ENCODE results near the gene NDUFS8.

The NDUFS8 gene

DNA sequence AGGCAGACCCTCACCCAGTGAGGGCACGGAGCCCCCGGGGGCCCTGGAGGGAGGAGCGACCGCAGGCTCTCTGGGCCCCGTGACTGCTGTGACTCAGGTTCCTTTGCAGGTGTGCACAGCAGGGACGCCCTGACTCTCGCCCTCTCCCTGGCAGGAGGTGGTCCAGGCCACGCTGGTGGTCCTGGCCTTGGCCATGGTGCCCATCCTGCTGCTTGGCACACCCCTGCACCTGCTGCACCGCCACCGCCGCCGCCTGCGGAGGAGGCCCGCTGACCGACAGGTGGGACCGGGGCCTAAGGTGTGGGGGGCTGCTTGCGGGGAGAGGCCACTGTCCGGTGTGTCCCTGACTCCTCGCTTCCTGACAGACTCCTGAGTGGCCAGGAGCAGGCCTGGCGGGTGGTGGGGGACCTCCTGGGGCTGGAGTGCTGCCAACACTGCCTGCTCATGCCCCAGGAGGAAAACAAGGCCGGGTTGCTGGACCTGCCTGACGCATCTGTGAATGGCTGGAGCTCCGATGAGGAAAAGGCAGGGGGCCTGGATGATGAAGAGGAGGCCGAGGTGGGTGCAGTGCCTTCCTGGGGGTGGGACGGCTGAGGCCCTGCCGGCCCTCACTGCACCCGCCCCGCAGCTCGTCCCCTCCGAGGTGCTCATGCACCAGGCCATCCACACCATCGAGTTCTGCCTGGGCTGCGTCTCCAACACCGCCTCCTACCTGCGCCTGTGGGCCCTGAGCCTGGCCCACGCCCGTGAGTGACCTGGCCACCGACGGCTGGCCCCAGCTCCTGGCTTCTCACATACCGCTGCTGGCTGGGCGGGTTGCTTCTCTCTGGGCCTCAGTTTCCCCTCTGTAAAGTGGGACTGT, 19.3 kb downstream of the NDUFS8 start:
- TF ChIP-seq, protein P1, sequence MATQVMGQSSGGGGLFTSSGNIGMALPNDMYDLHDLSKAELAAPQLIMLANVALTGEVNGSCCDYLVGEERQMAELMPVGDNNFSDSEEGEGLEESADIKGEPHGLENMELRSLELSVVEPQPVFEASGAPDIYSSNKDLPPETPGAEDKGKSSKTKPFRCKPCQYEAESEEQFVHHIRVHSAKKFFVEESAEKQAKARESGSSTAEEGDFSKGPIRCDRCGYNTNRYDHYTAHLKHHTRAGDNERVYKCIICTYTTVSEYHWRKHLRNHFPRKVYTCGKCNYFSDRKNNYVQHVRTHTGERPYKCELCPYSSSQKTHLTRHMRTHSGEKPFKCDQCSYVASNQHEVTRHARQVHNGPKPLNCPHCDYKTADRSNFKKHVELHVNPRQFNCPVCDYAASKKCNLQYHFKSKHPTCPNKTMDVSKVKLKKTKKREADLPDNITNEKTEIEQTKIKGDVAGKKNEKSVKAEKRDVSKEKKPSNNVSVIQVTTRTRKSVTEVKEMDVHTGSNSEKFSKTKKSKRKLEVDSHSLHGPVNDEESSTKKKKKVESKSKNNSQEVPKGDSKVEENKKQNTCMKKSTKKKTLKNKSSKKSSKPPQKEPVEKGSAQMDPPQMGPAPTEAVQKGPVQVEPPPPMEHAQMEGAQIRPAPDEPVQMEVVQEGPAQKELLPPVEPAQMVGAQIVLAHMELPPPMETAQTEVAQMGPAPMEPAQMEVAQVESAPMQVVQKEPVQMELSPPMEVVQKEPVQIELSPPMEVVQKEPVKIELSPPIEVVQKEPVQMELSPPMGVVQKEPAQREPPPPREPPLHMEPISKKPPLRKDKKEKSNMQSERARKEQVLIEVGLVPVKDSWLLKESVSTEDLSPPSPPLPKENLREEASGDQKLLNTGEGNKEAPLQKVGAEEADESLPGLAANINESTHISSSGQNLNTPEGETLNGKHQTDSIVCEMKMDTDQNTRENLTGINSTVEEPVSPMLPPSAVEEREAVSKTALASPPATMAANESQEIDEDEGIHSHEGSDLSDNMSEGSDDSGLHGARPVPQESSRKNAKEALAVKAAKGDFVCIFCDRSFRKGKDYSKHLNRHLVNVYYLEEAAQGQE (IDR thresholded peaks at IDR 0.05; ENCODE audit: insufficient replicate concordance, low read depth), result no peak
- TF ChIP-seq SPI1 (IDR thresholded peaks at IDR 0.05; ENCODE audit: borderline replicate concordance, low read depth) (no peak), POLR2AphosphoS5 (IDR thresholded peaks at IDR 0.05; ENCODE audit: low read depth) (no peak; the same call in 1 of the 2 replicates), GABPA (IDR thresholded peaks at IDR 0.05; ENCODE audit: low read depth) (no peak)
- TF ChIP-seq, protein P2, sequence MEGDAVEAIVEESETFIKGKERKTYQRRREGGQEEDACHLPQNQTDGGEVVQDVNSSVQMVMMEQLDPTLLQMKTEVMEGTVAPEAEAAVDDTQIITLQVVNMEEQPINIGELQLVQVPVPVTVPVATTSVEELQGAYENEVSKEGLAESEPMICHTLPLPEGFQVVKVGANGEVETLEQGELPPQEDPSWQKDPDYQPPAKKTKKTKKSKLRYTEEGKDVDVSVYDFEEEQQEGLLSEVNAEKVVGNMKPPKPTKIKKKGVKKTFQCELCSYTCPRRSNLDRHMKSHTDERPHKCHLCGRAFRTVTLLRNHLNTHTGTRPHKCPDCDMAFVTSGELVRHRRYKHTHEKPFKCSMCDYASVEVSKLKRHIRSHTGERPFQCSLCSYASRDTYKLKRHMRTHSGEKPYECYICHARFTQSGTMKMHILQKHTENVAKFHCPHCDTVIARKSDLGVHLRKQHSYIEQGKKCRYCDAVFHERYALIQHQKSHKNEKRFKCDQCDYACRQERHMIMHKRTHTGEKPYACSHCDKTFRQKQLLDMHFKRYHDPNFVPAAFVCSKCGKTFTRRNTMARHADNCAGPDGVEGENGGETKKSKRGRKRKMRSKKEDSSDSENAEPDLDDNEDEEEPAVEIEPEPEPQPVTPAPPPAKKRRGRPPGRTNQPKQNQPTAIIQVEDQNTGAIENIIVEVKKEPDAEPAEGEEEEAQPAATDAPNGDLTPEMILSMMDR (IDR thresholded peaks at IDR 0.05; ENCODE audit: insufficient read depth, low read length), result no peak
- H3K4me3 ChIP-seq (replicated peaks; ENCODE audit: insufficient read depth, low read length), result no peak overlapping the region
- no peaks in the 10 kb centered on the region for H3K27me3 ChIP-seq (ENCODE audit: insufficient read depth, poor library complexity, severe bottlenecking)
- no peak overlapping the region for H3K27ac ChIP-seq (replicated peaks)
- peak in 1 of 2 experiments; percentile 31 for DNase-seq (ENCODE audit: low read depth in 1 of 2, low spot score in 1 of 2)

DNA sequence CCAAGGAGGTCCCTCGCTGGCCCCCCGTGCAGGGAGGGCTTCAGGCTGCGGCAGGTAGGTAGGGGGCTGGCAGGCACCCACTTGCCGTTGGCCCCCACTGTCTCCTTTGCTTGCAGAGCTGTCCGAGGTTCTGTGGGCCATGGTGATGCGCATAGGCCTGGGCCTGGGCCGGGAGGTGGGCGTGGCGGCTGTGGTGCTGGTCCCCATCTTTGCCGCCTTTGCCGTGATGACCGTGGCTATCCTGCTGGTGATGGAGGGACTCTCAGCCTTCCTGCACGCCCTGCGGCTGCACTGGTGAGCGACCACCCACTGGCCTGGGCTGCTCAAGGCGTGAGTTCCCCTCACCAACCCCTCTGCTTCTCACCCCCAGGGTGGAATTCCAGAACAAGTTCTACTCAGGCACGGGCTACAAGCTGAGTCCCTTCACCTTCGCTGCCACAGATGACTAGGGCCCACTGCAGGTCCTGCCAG, 19.9 kb downstream of the NDUFS8 start:
- Histone ChIP-seq H3K27me3 (ENCODE audit: insufficient read depth, poor library complexity, severe bottlenecking) (no peaks in the 10 kb centered on the region), H3K4me3 (replicated peaks; ENCODE audit: insufficient read depth, low read length) (no peak overlapping the region), H3K27ac (replicated peaks) (no peak overlapping the region)
- TF ChIP-seq GABPA (IDR thresholded peaks at IDR 0.05; ENCODE audit: low read depth), result no peak
- TF ChIP-seq, protein P2 (IDR thresholded peaks at IDR 0.05; ENCODE audit: insufficient read depth, low read length), result no peak
- no peak for TF ChIP-seq SPI1 (IDR thresholded peaks at IDR 0.05; ENCODE audit: borderline replicate concordance, low read depth)
- no peak for TF ChIP-seq POLR2AphosphoS5 (IDR thresholded peaks at IDR 0.05; ENCODE audit: low read depth)
- TF ChIP-seq, protein P1 (IDR thresholded peaks at IDR 0.05; ENCODE audit: insufficient replicate concordance, low read depth), result no peak
- DNase-seq (ENCODE audit: low read depth in 1 of 2, low spot score in 1 of 2), result peak in 1 of 2 experiments; percentile 33

DNA sequence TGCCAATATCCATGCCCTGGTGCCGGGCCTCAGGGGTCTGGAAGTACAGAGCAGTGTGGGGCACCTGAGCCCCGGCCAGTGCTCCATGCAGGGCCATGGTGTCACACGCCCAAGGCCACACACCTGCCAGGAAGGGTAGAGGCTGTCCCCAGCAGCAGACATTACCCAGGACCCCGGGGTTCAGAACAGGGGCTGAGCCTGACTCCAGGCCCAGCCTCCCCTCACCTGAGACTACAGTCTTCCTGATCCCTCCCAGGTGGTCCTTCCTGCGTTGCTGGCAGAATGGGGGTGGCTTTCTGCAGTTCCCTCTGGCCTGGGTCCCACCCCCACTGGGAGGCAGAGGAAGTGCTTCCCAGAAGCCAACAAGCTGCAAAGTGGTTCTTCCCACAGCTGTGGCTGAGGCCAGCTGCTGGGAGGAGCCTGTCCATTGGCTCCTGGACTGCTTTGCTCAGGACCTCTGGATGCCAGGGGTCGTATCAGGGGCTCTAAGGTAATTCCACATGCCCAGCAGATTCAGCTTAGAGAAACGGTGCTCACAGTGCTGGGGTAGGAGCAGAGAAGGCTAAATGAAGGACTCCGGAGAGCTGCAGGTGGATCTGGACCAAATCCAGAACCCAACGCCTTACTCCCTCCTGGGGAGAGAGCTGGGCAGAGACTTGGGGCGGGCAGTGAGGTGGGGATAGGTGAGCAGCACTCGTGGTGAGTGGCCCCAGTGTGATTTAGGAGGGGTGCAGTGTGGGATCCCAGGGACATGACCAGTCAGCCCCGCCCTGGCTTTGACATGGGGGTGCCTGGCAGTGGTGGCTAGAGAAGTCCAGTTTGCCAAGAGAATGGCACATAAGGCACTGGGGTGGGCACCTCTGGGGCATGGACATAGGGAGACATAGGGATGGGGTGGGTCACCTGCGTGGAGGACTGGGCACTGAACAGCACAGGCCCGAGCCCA, 21.0 kb downstream of the NDUFS8 start:
- Histone ChIP-seq H3K27me3 (ENCODE audit: insufficient read depth, poor library complexity, severe bottlenecking) (no peaks in the 10 kb centered on the region), H3K27ac (replicated peaks) (no peak overlapping the region), H3K4me3 (replicated peaks; ENCODE audit: insufficient read depth, low read length) (no peak overlapping the region)
- DNase-seq (ENCODE audit: low read depth in 1 of 2, low spot score in 1 of 2), result peak in 1 of 2 experiments; percentile 54
- TF ChIP-seq POLR2AphosphoS5 (IDR thresholded peaks at IDR 0.05; ENCODE audit: low read depth), result peak; percentile 29; the same call in 1 of the 2 replicates
- 0 out of 2 replicates have a peak, but pooled peaks have one; percentile 6 for TF ChIP-seq SPI1 (IDR thresholded peaks at IDR 0.05; ENCODE audit: borderline replicate concordance, low read depth)
- TF ChIP-seq, protein P2 (IDR thresholded peaks at IDR 0.05; ENCODE audit: insufficient read depth, low read length), result no peak
- no peak for TF ChIP-seq GABPA (IDR thresholded peaks at IDR 0.05; ENCODE audit: low read depth)
- TF ChIP-seq, protein P1 (IDR thresholded peaks at IDR 0.05; ENCODE audit: insufficient replicate concordance, low read depth), result no peak

Measured in HL-60 (cell line).